GM21717 (cell line): ENCODE data around the gene ORC3.
A peak's percentile ranks its signal among the peaks of the same experiment; 100 is the strongest.

Source experiments
- ATAC-seq: cut with Tn5 transposase; IDR thresholded peaks from one replicate; pipeline ENCODE4 v1.9.1; 2021; ENCODE audit warnings: mild to moderate bottlenecking, moderate library complexity; ENCODE audit not compliant: unreplicated experiment

The ORC3 gene

GRCh38 chr6:87589693-87590416 lies at the start of gene ORC3, which contains the start of gene RARS2:
Gene ORC3, plus strand, starts transcription at chr6:87590135. Its CDS starts 34 bp downstream, at chr6:87590169.
Gene RARS2, minus strand, starts transcription at chr6:87589987. Its CDS starts 30 bp downstream, at chr6:87589957.
- peak; percentile 100 for ATAC-seq

DNA sequence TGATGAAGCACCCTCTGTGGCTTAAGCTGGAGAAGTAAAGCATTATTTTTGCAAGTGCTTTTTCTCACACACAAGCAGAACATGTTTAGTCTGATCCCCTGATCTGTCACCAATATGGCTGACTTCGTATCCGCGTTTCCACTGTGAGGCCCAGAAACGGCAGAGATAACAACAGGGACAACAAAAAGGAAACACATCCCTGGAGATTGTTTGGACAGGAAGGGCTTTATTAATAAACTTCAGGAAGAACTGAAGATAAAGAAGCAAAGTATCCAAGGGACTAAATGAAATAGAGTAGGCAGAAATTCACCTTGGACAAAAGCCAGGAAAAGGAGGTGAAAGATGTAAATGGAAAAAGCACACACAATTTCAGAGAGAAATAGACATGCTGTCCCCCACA lies 49.4 kb upstream of the ORC3 start:
- ATAC-seq, result no peak

- no peak for ATAC-seq
Observed at GRCh38 chr6:87541041-87541440, 48.9 kb upstream of the ORC3 start.

DNA sequence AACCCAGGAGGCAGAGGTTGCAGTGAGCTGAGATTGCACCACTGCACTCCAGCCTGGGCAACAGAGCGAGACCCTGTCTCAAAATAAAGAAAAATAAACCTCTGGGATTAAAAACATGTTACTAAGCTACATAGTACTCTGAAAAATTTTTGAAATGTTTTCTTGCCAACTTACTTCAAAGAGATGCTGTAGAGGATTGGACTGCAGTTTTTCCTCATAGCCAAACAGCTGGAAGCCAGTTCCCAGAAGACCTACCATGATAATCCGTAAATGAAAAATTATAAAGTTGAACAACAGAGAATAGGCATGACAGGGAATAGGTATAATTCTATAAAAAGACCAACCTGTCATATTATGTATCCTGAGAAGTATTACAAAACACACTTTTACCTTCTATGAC lies 48.2 kb upstream of the ORC3 start:
- no peak for ATAC-seq

DNA sequence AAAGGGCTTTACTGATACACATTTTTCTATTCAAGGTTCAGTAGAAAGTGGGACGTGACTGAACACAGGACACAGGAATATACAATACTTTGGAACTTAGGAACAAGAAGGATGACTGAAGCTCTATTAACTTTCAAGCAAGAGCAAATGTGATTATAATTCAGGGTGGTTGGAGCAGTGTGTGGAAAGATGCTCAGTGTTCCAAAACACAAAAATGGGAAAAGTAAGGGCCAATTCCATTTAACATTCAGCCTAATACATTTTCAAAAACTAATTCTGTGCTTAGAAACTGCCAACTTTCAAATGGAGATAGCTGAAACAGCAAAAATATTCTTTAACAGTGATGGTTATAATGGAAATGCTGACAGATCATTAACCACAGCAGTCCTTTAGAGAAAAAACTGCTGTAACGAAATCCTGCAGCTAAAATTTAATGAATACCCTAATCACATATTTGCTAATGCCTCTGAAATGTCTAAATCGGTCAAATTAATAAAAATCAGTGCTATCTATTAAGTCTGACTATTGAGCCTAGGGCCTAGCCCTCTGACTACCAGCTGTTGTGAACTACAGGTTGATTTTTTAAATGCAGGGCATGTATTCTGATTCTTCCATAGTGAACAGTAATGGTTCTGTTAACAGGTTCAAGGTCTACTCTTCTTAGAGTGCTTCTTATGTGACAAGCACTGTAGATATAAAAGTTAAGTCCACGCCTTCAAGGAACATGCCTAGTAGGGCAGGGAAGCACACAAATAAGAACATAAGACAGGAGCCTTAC lies 46.0 kb upstream of the ORC3 start:
- ATAC-seq, result no peak

- no peak for ATAC-seq
Observed at GRCh38 chr6:87544474-87544735, 45.5 kb upstream of the ORC3 start.

DNA sequence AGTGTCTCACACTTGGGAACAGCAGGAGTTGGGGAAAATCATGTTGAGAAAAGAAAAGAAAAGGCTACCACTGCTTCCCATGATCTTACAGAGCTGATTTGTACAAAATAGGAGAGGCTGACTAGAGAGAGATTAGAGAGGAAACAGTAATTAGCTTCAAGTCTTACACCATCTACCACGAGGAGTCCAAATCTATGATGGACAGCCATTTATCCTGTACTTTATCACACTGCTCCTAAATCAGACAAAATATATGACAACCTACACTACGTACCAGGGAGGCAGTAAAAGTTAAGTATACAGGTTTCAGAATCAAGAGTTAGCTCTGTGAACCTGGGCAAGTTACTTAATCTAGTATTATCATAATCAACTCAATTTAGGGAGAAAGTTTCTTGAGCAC lies 38.1 kb upstream of the ORC3 start:
- ATAC-seq, result no peak

DNA sequence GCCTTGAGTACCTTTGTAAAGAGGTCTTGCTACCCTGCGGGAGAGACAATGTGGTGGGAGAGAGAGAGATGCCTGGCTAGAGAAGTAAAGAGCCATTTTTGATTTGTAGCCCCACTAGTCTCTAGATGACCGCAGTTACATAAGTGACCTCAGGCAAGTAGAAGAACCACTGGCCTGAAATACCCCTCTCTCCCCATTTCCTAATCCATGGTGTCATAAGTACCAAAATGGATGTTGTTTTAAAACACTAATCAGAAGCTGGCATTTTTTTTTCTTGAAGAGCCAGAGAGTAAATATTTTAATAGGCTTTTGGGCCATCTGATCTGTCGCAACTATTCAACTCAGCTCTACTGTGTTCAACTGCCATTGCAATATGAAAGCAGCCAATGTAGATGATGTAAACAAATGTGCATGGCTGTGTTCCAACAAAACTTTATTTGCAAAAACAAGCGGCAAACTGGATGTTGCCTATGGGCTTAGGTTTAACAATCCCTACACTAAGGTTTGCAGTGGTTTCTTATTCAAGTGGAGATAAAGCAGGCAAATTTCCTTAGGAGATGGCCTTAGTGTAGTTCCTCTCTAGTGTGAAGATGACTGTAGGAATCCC lies 36.7 kb upstream of the ORC3 start:
- no peak for ATAC-seq

DNA sequence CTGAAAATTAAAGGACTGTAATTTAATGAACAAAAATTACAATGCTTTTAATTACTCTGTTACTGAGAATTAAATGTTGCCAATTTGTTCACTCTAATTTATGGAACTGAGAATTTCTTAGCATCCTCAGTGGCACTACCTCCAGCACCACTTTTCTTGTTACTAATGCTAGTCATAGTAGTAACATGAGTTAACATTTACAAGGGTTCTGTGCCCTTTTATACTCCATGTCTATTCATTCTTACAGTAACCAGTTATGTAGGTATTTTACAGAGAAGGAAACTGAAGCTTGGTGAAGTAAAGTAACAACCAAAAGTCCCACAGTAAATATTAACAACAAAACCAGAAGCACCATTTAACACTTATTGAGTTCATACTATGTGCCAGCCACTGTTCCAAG lies 34.4 kb upstream of the ORC3 start:
- ATAC-seq, result no peak

DNA sequence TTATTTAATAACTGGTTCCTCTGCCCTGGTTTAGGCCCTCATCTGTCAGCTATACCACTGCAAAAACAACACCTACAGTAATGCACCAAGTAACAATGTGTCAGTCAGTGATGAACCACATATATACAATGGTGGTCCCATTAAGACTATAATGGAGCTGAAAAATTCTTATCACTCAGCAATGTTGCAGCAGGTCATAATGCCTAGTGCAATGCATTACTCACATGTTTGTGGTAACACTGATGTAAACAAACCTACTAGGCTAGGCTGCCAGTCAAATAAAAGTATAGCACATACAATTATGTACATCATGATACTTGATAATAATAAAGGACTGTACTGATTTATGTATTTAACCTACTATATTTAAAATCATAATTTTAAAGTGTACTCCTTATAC lies 31.5 kb upstream of the ORC3 start:
- ATAC-seq, result no peak

DNA sequence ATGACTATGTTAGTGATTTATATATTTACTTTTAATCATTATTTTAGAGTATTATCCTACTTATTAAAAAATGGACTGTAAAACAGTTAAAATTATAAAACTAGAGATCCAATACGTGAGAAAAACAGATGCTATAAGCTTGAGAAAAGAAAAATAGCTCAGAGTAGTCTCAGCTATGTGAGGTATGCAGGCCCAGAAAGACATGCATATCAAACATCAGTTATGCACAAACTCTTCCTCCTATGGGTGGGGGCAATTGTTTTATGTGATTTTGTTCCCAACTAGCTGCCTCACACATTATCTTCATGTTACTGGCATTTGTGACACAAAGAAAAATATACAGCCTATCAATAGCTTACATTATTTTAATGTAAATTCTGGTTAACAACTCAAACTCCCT lies 28.9 kb upstream of the ORC3 start:
- no peak for ATAC-seq

DNA sequence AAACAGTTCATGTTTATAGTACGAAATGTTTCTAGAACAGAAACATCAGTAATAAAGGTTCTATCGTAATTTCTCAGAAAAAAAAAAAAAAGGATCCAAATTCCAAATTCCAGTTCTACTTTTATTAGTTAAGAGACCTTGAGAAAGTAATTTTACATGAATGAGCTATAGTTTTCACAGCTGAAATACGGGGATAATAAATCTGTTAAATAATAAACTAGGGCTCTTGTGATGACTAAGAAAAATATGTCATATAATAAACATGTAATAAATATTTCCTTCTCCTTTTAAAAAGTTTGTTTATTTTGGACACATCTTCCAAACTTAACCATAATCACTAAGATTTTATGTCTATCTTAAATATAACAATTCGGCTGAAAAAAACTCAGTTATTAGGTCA lies 17.9 kb upstream of the ORC3 start:
- no peak for ATAC-seq

GRCh38 chr6:87572883-87573282 lies 17.1 kb upstream of the ORC3 start:
- peak; percentile 45 for ATAC-seq

DNA sequence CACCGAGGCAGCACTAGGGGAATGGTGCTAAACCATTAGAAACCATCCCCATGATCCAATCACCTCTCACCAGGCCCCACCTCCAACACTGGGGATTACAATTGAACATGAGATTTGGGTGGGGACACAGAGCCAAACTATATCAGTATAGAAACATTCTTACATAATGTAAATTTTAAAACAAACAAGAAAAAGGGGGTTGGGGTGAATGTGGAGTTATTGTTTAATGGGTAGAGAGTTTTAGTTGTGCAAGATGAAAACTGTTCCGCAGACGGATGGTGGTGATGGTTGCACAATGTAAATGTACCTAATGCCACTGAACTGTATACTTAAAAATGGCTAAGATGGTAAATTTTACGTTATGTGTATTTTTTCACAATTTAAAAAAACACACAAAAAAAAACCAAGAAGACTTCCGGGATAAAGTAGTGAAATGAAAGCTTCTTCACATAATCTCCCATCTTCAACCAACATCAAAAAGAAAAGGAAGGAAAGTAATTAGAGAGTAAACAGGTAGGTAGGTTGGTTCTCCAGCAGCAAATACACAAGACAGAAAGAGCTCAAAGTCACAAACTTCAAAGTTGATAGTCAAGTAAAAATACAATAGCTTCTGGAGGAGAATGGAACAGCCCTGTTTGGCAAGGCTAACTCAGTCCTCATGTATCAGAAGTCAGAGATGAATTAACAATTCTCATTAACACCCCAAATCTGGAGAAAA lies 16.5 kb upstream of the ORC3 start:
- no peak for ATAC-seq

DNA sequence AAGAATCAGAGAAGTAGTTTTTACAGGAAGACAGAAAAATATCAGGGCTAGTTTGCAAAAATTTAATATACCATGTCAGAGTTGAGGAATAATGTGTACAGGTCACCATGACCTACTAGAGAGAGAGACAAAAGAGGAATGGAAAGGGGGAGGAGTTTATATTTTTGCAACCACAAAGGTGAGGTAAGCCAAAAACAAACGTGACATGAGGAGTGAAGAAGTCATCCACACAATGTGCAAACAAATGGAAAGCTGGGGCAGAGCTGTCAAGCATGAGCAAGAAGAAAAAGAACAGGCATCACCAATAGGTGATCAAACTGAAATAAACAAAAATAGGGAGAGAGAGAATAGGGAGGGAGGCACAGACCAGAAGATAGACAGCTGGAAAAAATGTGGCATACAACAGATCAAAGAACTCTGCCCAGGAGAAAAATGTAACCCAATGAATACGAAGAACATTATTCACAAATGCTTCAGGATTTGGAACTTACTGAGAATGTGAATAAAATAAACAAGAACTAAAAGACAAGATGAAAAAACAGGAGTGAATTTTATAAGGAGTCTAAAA lies 15.6 kb upstream of the ORC3 start:
- ATAC-seq, result no peak

- ATAC-seq, result no peak
Observed at GRCh38 chr6:87575423-87575822, 14.5 kb upstream of the ORC3 start.

DNA sequence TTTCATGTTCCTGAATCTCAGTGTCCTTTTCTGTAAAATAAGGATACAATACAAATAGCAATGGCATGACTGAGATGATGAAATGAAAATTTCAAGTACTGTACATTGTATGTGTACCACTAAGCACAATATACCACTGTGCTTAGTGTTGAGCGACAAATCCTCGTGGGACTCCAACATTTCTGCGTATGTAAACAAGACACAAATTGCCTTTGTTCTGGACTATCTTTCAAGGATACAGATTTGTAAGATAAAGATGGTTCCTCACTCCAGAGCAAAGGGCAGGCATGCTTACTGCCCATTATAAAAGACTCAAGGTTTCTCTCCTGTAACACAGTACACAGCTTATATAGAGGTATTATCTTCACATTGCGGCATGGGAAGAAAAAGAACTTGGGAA lies 6.1 kb upstream of the ORC3 start:
- ATAC-seq, result no peak

- no peak for ATAC-seq
Observed at GRCh38 chr6:87586371-87587077, 3.4 kb upstream of the ORC3 start.

- no peak for ATAC-seq
Observed at GRCh38 chr6:87588756-87589407, 1.1 kb upstream of the ORC3 start.

DNA sequence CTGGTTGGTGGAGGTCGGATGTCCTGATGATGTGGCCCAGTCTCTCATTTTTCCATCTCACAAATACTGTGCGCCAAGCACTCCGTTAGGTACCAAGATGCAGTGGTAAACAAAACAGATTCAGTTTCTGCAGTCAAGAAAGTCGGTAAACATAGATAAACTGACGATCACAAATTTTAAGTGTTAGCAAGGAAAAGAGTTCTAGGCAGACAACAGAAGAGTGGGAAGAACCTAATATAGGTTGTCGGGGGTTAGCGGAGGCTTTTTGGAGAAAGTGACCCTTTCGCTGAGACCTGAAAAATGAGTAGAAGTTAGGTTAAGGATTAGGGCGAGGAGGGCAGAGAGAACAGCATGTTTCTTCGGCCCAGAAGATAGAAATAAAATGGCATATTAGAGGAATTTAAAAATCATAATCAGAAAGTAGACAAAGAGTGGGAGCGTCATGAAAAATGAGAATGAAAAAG lies 514 bp downstream of the ORC3 start:
- ATAC-seq, result no peak
